OCI-LY3 (cell line): Measurements from ENCODE around the gene GFY.

Experiments used
- H2AFZ ChIP-seq: fragments of 200-600, 300-600 bp; shearing (Covaris generic); 2 replicates; pipeline ENCODE4 v1.6.0; 2014; ENCODE audit warnings: antibody characterized with exemption, low read depth, low read length
- H3K27ac ChIP-seq: fragments of 200-600, 300-600 bp; sonication (generic); 2 replicates; pipeline ENCODE4 v1.5.1; 2014; ENCODE audit warnings: mild to moderate bottlenecking, low read length, moderate library complexity, mixed read lengths
- H3K27me3 ChIP-seq: fragments of 200-600, 300-600 bp; sonication (generic); 2 replicates; pipeline ENCODE4 v1.6.1; 2014; ENCODE audit warnings: low read depth, low read length, mixed read lengths
- H3K36me3 ChIP-seq: fragments of 200-600, 300-600 bp; sonication (generic); replicated peaks from 2 replicates; pipeline ENCODE3; 2014; ENCODE audit warnings: low read depth, low read length, mixed read lengths
- H3K4me1 ChIP-seq: fragments of 300-600, 200-600 bp; sonication (generic); 2 replicates; pipeline ENCODE4 v1.6.1; 2014; ENCODE audit warnings: low read length, mixed read lengths
- H3K4me2 ChIP-seq: fragments of 200-600, 300-600 bp; sonication (generic); 2 replicates; pipeline ENCODE4 v1.6.1; 2014; ENCODE audit warnings: low read length, mixed read lengths
- H3K4me3 ChIP-seq: fragments of 300-600, 200-600 bp; sonication (generic); 2 replicates; pipeline ENCODE4 v1.5.1; 2014; ENCODE audit warnings: antibody characterized with exemption, mild to moderate bottlenecking, low read length, moderate library complexity
- H3K79me2 ChIP-seq: fragments of 300-600, 200-600 bp; shearing (Covaris generic); 2 replicates; pipeline ENCODE4 v1.6.1; 2014; ENCODE audit warnings: mild to moderate bottlenecking, low read length, mixed read lengths
- H3K9ac ChIP-seq: fragments of 300-600, 200-600 bp; shearing (Covaris generic); 2 replicates; pipeline ENCODE4 v1.6.0; 2014; ENCODE audit warnings: mild to moderate bottlenecking, low read length, moderate library complexity
- H3K9me3 ChIP-seq: fragments of 200-600, 300-600 bp; shearing (Covaris generic); 2 replicates; pipeline ENCODE4 v1.6.1; 2014; ENCODE audit warnings: low read length, mixed read lengths; ENCODE audit not compliant: insufficient read depth
- H4K20me1 ChIP-seq: fragments of 200-600, 300-600 bp; sonication (generic); 2 replicates; pipeline ENCODE4 v1.6.1; 2016; ENCODE audit warnings: low read length, mixed read lengths; ENCODE audit not compliant: insufficient read depth
- EZH2phosphoT487 ChIP-seq: fragments of 200-600 bp; shearing (Covaris generic); IDR thresholded peaks from 2 replicates; pipeline ENCODE4 v1.6.1; 2018; ENCODE audit warnings: antibody characterized with exemption, mixed run types, low read depth
- TF ChIP-seq, protein P1 (sequence below): fragments of 200-600, 300-600 bp; sonication (generic); IDR thresholded peaks from 2 replicates; pipeline ENCODE4 v1.5.1; 2014; ENCODE audit warnings: antibody characterized with exemption, low read length, low read depth

Gene GFY

DNA sequence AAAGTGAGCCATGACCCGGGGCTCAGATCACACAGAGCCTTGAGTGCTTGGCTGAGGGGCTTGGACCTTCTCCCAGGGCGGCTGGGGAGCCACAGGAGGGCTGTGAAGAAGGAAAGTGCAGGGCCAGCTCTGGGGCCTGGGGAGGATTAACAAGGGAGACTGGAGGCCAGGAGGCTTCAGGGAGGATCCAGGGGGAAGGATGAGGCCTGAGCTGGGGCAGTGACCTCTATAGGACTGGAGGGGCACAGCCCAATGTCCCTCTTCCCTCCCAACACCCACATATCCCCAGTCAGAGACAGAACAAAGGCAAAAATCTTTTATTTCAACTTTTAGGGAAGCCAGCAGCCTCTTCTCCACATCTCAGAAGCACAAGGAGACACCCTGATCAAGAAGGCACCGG, 20.8 kb downstream of the GFY start:
- Histone ChIP-seq H3K27me3 (peaks cover 10% of the 10 kb centered on the region), H3K4me1 (peaks cover 9% of the 10 kb centered on the region), H3K36me3 (peaks cover 33% of the 10 kb centered on the region), H3K4me3 (no peak overlapping the region), H3K9me3 (no peaks in the 10 kb centered on the region), H3K27ac (no peak overlapping the region), H3K79me2 (peaks cover 12% of the 10 kb centered on the region), H4K20me1 (no peaks in the 10 kb centered on the region), H2AFZ (no peak overlapping the region), H3K4me2 (no peak overlapping the region), H3K9ac (no peak overlapping the region)
- TF ChIP-seq, protein P1, sequence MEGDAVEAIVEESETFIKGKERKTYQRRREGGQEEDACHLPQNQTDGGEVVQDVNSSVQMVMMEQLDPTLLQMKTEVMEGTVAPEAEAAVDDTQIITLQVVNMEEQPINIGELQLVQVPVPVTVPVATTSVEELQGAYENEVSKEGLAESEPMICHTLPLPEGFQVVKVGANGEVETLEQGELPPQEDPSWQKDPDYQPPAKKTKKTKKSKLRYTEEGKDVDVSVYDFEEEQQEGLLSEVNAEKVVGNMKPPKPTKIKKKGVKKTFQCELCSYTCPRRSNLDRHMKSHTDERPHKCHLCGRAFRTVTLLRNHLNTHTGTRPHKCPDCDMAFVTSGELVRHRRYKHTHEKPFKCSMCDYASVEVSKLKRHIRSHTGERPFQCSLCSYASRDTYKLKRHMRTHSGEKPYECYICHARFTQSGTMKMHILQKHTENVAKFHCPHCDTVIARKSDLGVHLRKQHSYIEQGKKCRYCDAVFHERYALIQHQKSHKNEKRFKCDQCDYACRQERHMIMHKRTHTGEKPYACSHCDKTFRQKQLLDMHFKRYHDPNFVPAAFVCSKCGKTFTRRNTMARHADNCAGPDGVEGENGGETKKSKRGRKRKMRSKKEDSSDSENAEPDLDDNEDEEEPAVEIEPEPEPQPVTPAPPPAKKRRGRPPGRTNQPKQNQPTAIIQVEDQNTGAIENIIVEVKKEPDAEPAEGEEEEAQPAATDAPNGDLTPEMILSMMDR: no peak
- no peak for TF ChIP-seq EZH2phosphoT487

DNA sequence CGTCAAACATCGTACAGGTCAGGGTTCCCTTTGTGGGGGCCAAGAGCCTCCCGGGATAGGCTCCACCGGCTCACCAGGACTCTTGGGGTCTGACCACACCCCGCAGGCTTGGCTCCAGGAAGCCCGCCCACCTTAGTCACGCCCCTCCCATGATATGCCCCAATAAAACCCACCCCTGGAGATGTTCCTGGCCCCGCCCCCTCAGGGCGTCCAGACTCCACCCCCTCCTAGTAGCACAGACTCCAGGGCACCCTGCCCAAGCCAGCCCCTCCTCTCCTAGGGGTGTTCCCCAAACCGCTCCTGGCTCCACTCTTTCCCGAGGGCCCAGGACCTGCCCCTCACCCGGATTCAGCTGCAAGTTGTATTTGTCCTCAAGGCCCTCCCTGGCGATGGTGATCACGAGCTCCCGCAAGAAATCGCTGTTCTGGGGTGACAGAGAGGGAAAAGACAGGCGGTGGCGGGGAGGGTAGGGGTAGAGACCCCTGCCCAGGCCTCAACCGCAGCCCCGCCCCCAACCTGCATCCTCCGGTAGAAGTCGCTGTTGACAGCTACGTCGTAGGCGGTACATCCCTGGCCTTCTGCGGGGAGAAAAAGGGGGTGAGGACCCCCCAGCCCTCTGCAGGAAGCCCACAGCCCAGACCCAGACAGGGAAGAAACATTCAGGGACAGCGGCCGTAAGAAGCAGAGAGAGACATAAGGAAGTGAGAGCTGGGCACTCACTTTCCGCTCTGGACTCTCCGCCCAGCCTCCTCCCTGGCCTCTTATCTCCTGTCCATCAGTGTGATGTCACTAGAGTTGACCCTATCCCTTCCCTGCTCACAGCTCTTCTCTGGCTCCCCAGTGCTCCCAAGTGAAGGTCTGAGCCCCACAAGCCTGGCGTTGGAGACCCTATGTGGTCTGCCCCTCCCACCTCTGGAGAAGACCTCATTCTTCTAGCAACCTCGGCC, 22.6 kb downstream of the GFY start:
- Histone ChIP-seq H3K27ac (no peak overlapping the region), H3K9me3 (no peaks in the 10 kb centered on the region), H3K4me1 (peaks cover 10% of the 10 kb centered on the region), H3K79me2 (peaks cover 18% of the 10 kb centered on the region), H3K27me3 (no peaks in the 10 kb centered on the region), H3K9ac (no peak overlapping the region), H3K4me3 (no peak overlapping the region), H3K4me2 (no peak overlapping the region), H4K20me1 (no peaks in the 10 kb centered on the region), H3K36me3 (peaks cover 33% of the 10 kb centered on the region), H2AFZ (no peak overlapping the region)
- no peak for TF ChIP-seq EZH2phosphoT487
- TF ChIP-seq, protein P1: no peak

DNA sequence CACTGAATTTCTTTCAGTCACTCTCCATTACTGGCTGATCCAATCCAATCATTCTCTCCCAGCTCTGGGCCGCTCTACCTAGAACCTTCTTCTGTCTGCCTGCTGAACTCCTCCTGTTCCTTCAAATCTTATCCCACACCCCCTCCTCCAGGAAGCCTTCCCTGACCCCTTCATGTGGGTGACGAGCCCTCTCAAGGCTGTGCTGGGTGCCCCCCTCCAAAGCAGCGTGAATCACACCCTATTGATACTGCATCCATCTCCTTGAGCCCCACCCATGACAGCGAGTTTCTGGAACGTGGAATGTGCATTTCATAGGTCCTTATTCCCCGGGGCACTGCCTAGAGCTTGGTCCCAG, 23.2 kb downstream of the GFY start:
- Histone ChIP-seq H3K4me2 (no peak overlapping the region), H3K4me1 (peaks cover 10% of the 10 kb centered on the region), H3K9me3 (no peaks in the 10 kb centered on the region), H3K79me2 (peaks cover 18% of the 10 kb centered on the region), H3K4me3 (no peak overlapping the region), H4K20me1 (no peaks in the 10 kb centered on the region), H2AFZ (no peak overlapping the region), H3K27ac (no peak overlapping the region), H3K36me3 (peaks cover 33% of the 10 kb centered on the region), H3K27me3 (no peaks in the 10 kb centered on the region), H3K9ac (no peak overlapping the region)
- no peak for TF ChIP-seq EZH2phosphoT487

DNA sequence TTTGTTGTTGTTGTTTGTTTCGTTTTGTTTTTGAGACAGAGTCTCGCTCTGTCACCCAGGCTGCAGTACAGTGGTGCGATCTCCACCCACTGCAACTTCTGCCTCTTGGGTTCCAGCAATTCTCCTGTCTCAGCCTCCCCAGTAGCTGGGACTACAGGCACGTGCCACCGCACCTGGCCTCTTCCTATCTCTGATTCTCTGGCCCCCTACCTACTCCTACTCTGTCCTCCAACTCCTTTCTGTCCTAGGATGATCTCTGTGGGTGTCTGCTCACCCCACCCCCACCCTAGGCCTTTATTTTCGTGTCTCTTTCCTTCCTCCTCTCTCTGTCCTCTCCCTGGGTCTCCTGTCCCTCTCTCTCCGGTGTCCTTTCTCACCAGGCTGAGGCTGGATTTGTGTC, 25.2 kb downstream of the GFY start:
- H3K4me2 ChIP-seq: peak overlapping the region; percentile 77
- H3K36me3 ChIP-seq: peaks cover 37% of the 10 kb centered on the region
- H3K9me3 ChIP-seq: no peaks in the 10 kb centered on the region
- no peak overlapping the region for H2AFZ ChIP-seq
- H3K4me1 ChIP-seq: peaks cover 17% of the 10 kb centered on the region
- peaks cover 31% of the 10 kb centered on the region for H3K79me2 ChIP-seq
- H3K4me3 ChIP-seq: peak overlapping the region; percentile 85
- no peak for TF ChIP-seq EZH2phosphoT487
- TF ChIP-seq, protein P1: no peak
- no peak overlapping the region for H3K27ac ChIP-seq
- no peaks in the 10 kb centered on the region for H3K27me3 ChIP-seq
- H3K9ac ChIP-seq: no peak overlapping the region
- no peaks in the 10 kb centered on the region for H4K20me1 ChIP-seq
